ENCODE data around the gene ARHGDIG. TPM values are rescaled to one million over a fixed set of nuclear protein-coding genes. Genes with fewer than 3 reads are reported as not detected.

ARHGDIG gene
- total RNA-seq, 4 donors from 2014 or later: 1.4 to 3.5 (median 1.8) TPM; not detected in 1

- no peak for ATAC-seq
- intact Hi-C loops (cut with DNase I; ENCODE audit: low total_unique reads) (no loop called here), in situ Hi-C loops (cut with MboI; ENCODE audit: low sequenced_read_pairs in 4 of 4) (no loop called here)
- no peaks in the 10 kb centered on the region for H3K27me3 ChIP-seq
- H3K4me1 ChIP-seq: no peaks in the 10 kb centered on the region
- peaks cover 0 to 24% of the 10 kb centered on the region in 2 donors for H3K36me3 ChIP-seq
- H3K4me3 ChIP-seq: no peak overlapping the region
- no peak overlapping the region for H3K27ac ChIP-seq
- no peak for DNase-seq
- H3K9me3 ChIP-seq: no peaks in the 10 kb centered on the region
- no peak for TF ChIP-seq POLR2A (IDR thresholded peaks at IDR 0.05)
- no peak for TF ChIP-seq CTCF (IDR thresholded peaks at IDR 0.05 in 4 of 5, conservative IDR thresholded peaks at IDR 0.05 in 1 of 5)
These were observed 37.2 kb downstream of the ARHGDIG start for GRCh38 chr16:317583-317982.

GRCh38 chr16:318628-319027, 38.2 kb downstream of the ARHGDIG start:
- in situ Hi-C loops (cut with MboI; ENCODE audit: low sequenced_read_pairs in 4 of 4) (no loop called here), intact Hi-C loops (cut with DNase I; ENCODE audit: low total_unique reads) (no loop called here)
- no peaks in the 10 kb centered on the region for H3K4me1 ChIP-seq
- H3K27ac ChIP-seq: no peak overlapping the region
- DNase-seq: no peak
- no peaks in the 10 kb centered on the region for H3K27me3 ChIP-seq
- ATAC-seq: no peak
- H3K4me3 ChIP-seq: no peak overlapping the region
- TF ChIP-seq CTCF (IDR thresholded peaks at IDR 0.05 in 4 of 5, conservative IDR thresholded peaks at IDR 0.05 in 1 of 5) (no peak), POLR2A (IDR thresholded peaks at IDR 0.05) (no peak)
- H3K36me3 ChIP-seq: peaks cover 0 to 16% of the 10 kb centered on the region in 2 donors
- H3K9me3 ChIP-seq: no peaks in the 10 kb centered on the region

GRCh38 chr16:320206-320605, 39.8 kb downstream of the ARHGDIG start:
- intact Hi-C loops (cut with DNase I; ENCODE audit: low total_unique reads) (no loop called here), in situ Hi-C loops (cut with MboI; ENCODE audit: low sequenced_read_pairs in 4 of 4) (no loop called here)
- no peak for ATAC-seq
- peaks cover 0 to 6% of the 10 kb centered on the region in 2 donors for H3K36me3 ChIP-seq
- no peaks in the 10 kb centered on the region for H3K27me3 ChIP-seq
- no peaks in the 10 kb centered on the region for H3K4me1 ChIP-seq
- DNase-seq: no peak
- H3K4me3 ChIP-seq: no peak overlapping the region
- H3K9me3 ChIP-seq: no peaks in the 10 kb centered on the region
- H3K27ac ChIP-seq: no peak overlapping the region
- TF ChIP-seq POLR2A (IDR thresholded peaks at IDR 0.05): no peak
- TF ChIP-seq CTCF (IDR thresholded peaks at IDR 0.05 in 4 of 5, conservative IDR thresholded peaks at IDR 0.05 in 1 of 5): no peak

GRCh38 chr16:321532-321931, 41.1 kb downstream of the ARHGDIG start:
- Histone ChIP-seq H3K9me3 (no peaks in the 10 kb centered on the region), H3K27me3 (no peaks in the 10 kb centered on the region), H3K4me3 (no peak overlapping the region), H3K36me3 (peaks cover 0 to 6% of the 10 kb centered on the region in 2 donors), H3K27ac (no peak overlapping the region), H3K4me1 (peaks cover under 1% of the 10 kb centered on the region in 2 donors)
- in situ Hi-C loops (cut with MboI; ENCODE audit: low sequenced_read_pairs in 4 of 4): no loop called here
- no peak for TF ChIP-seq CTCF (IDR thresholded peaks at IDR 0.05 in 4 of 5, conservative IDR thresholded peaks at IDR 0.05 in 1 of 5)
- no peak for TF ChIP-seq POLR2A (IDR thresholded peaks at IDR 0.05)
- DNase-seq: no peak
- no peak for ATAC-seq
- intact Hi-C loops (cut with DNase I; ENCODE audit: low total_unique reads): no loop called here

- in situ Hi-C loops (cut with MboI; ENCODE audit: low sequenced_read_pairs in 4 of 4): no loop called here
- Histone ChIP-seq H3K27ac (no peak overlapping the region), H3K4me3 (no peak overlapping the region), H3K9me3 (no peaks in the 10 kb centered on the region), H3K27me3 (no peaks in the 10 kb centered on the region), H3K36me3 (peaks cover 0 to 6% of the 10 kb centered on the region in 2 donors), H3K4me1 (peaks cover 5 to 11% of the 10 kb centered on the region in 2 donors)
- intact Hi-C loops (cut with DNase I; ENCODE audit: low total_unique reads): no loop called here
- no peak for ATAC-seq
- TF ChIP-seq POLR2A (IDR thresholded peaks at IDR 0.05): no peak
- no peak for TF ChIP-seq CTCF (IDR thresholded peaks at IDR 0.05 in 4 of 5, conservative IDR thresholded peaks at IDR 0.05 in 1 of 5)
- DNase-seq: no peak
These were observed 42.2 kb downstream of the ARHGDIG start for GRCh38 chr16:322476-323143.

All from gastrocnemius medialis (tissue), 4 donors.